Measurements from ENCODE around the gene ROR1. TPM values are rescaled to one million over a fixed set of nuclear protein-coding genes. Genes with fewer than 3 reads are reported as not detected.

The ROR1 gene
- total RNA-seq, 1 donor from 2014 or later, result 0.02 TPM

- intact Hi-C loops (cut with micrococcal nuclease), result no loop called here
Measured at GRCh38 chr1:64171246-64171645, 397.4 kb downstream of the ROR1 start.

- intact Hi-C loops (cut with micrococcal nuclease), result no loop called here
Measured at GRCh38 chr1:64171797-64172281, 398.0 kb downstream of the ROR1 start.

- intact Hi-C loops (cut with micrococcal nuclease), result no loop called here
Measured at GRCh38 chr1:64172458-64172983, 398.7 kb downstream of the ROR1 start.

GRCh38 chr1:64173336-64173940, 399.6 kb downstream of the ROR1 start:
- intact Hi-C loops (cut with micrococcal nuclease), result no loop called here

- intact Hi-C loops (cut with micrococcal nuclease), result no loop called here
Measured at GRCh38 chr1:64175639-64176038, 401.8 kb downstream of the ROR1 start.

- intact Hi-C loops (cut with micrococcal nuclease), result no loop called here
Measured at GRCh38 chr1:64176659-64177058, 402.8 kb downstream of the ROR1 start.

GRCh38 chr1:64179588-64179987, 405.8 kb downstream of the ROR1 start:
- intact Hi-C loops (cut with micrococcal nuclease), result no loop called here

- intact Hi-C loops (cut with micrococcal nuclease), result no loop called here
Measured at GRCh38 chr1:64182207-64182606, 408.4 kb downstream of the ROR1 start.

- intact Hi-C loops (cut with micrococcal nuclease), result no loop called here
Measured at GRCh38 chr1:64183395-64184002, 409.7 kb downstream of the ROR1 start.

- intact Hi-C loops (cut with micrococcal nuclease), result no loop called here
Measured at GRCh38 chr1:64184003-64184440, 410.2 kb downstream of the ROR1 start.

- intact Hi-C loops (cut with micrococcal nuclease), result no loop called here
Measured at GRCh38 chr1:64186138-64186897, 412.5 kb downstream of the ROR1 start.

- intact Hi-C loops (cut with micrococcal nuclease), result no loop called here
Measured at GRCh38 chr1:64186898-64187280, 413.1 kb downstream of the ROR1 start.

- intact Hi-C loops (cut with micrococcal nuclease), result no loop called here
Measured at GRCh38 chr1:64187646-64188045, 413.8 kb downstream of the ROR1 start.

GRCh38 chr1:64192290-64192689, 418.5 kb downstream of the ROR1 start:
- intact Hi-C loops (cut with micrococcal nuclease), result no loop called here

- intact Hi-C loops (cut with micrococcal nuclease), result no loop called here
Measured at GRCh38 chr1:64194168-64195080, 420.6 kb downstream of the ROR1 start.

- intact Hi-C loops (cut with micrococcal nuclease), result no loop called here
Measured at GRCh38 chr1:64195081-64195395, 421.2 kb downstream of the ROR1 start.

- intact Hi-C loops (cut with micrococcal nuclease), result no loop called here
Measured at GRCh38 chr1:64196074-64196870, 422.5 kb downstream of the ROR1 start.

- intact Hi-C loops (cut with micrococcal nuclease), result no loop called here
Measured at GRCh38 chr1:64197076-64197475, 423.3 kb downstream of the ROR1 start.

GRCh38 chr1:64199154-64199553, 425.3 kb downstream of the ROR1 start:
- intact Hi-C loops (cut with micrococcal nuclease), result no loop called here

GRCh38 chr1:64200064-64200463, 426.2 kb downstream of the ROR1 start:
- intact Hi-C loops (cut with micrococcal nuclease), result no loop called here

Measured in T-helper 1 cell treated with Interleukin-12 subunit alpha and Interleukin-12 subunit beta and Interleukin-4 antibody, amounts not matched to agents 30 ng/mL and 1 ng/mL, for 36 hours (primary cell).